Choroid plexus epithelial cell (primary cell): ENCODE data around the gene KPNA6.
A peak's percentile ranks its signal among the peaks of the same experiment; 100 is the strongest.

Experiments
- DNase-seq: peaks from one replicate; pipeline ENCODE4 v3.0.0-alpha.2; 2010; ENCODE audit warnings: low read depth
- H3K4me3 ChIP-seq: 2 replicates; pipeline ENCODE4 v1.5.1; 2011; ENCODE audit warnings: low read depth, mild to moderate bottlenecking, control low read depth, low read length, moderate library complexity
- CTCF ChIP-seq: conservative IDR thresholded peaks from 2 replicates; pipeline ENCODE4 v1.5.1; 2011; ENCODE audit warnings: low read depth, mild to moderate bottlenecking, control low read depth, inconsistent platforms, low read length, moderate library complexity

Gene KPNA6

GRCh38 chr1:32178380-32179192 is 70.7 kb downstream of the KPNA6 start:
- no peak for TF ChIP-seq CTCF
- no peak overlapping the region for H3K4me3 ChIP-seq
- DNase-seq: no peak

GRCh38 chr1:32179193-32179442 is 71.3 kb downstream of the KPNA6 start:
- no peak for TF ChIP-seq CTCF
- no peak for DNase-seq
- H3K4me3 ChIP-seq: peak overlapping the region; percentile 77

DNA sequence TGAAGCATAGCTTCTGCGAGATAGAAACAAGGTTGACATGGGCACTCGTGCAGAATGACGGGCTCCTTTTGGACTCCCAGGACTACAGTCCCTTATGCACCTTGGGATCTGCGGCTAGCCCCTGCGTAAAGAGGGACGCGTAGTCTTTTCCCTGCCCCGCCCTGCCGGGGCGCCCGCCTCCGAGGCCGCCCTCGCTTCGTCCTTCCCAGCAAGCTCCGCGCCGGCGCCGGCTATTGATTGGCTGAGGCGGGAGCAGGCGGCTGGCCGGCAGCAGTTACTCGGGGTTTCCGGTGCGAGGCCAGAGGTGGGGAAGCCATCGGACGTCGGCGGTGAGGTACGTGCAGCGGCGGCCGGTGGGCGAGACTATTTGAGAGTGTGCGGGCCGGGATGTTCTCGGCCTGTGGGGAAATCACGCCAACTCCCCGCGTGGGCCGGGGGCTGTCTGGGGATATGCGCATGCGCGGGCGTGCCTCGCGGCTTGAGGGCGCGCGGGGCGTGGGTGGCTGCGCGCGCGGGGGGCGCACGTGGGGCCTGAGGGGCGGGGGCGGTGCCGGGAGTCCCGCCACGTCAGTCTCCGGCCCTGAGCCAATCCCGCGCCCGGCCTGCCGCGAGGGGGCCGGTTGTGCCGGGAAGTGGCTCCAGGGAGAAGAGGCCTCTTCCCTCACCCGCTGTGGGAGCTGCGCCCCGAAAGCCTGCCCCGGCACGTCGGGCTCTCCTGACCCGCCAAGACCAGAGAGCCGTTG is 71.8 kb downstream of the KPNA6 start, which contains the start of gene TXLNA:
Gene TXLNA, plus strand, starts transcription at position 233 of the 743 bp plus-strand sequence. CDS start 671 bp downstream, outside the sequence.
- DNase-seq: peak; percentile 95
- no peak for TF ChIP-seq CTCF
- peak within 1 kb of the TSS; percentile 77 for H3K4me3 ChIP-seq

DNA sequence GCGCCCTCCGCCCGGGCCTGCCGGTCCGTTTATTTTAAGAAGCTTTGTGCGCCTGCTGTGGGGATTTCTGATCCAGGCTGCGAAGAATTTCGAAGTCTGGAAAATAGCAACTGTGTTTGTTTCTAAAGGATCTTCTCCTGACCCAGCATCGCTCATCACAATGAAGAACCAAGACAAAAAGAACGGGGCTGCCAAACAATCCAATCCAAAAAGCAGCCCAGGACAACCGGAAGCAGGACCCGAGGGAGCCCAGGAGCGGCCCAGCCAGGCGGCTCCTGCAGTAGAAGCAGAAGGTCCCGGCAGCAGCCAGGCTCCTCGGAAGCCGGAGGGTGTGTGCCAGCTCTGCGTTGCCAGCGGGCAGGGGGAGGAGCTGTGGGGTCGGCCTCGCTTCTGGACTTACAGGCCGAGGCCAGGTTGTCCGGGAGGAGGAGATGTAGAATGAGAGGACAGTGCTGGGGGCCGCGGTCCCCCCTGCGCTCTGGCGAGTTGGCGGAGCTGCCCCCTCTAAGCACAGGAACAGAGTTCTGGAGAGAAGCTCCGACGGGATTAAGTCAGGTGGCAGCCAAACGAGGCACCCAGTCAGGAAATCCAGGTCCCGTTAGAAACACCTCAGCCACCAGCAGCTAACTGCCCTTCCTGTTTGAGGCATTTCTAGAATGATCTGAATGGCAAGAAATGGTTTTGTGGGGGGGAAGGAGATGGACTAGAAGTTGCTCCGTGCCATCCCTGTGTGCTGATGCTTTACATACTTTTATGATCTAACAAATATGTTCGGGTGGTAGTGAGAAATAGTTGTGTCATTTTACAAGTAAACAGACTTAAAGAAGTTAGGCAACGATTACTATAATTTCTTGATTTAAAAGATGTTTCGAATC is 72.6 kb downstream of the KPNA6 start:
- H3K4me3 ChIP-seq: peak overlapping the region; percentile 77
- DNase-seq: peak; percentile 63
- no peak for TF ChIP-seq CTCF

- no peak for TF ChIP-seq CTCF
- H3K4me3 ChIP-seq: peak overlapping the region; percentile 77
- DNase-seq: no peak
These were observed 73.2 kb downstream of the KPNA6 start for GRCh38 chr1:32181065-32181464.

DNA sequence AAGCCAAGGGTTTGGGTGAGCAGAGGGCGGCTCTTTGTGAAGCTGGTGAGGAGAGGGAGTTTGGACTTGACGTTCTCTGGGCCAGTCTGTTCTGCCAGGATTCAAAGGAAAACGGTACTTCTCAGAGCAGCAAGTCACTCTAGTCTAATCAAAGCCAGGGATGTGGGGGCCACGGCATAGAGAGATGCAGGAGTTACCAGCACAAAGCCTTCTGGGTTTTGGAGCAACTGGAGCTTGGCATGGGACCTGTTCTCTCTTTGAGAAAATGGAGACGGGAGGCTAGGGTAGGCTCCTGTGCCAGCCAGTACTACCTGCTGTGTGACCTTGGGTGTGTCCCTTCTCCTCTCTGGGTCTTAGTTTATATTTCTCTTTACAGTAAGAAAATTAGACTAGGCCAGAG is 73.7 kb downstream of the KPNA6 start:
- no peak for TF ChIP-seq CTCF
- H3K4me3 ChIP-seq: peak overlapping the region; percentile 77
- no peak for DNase-seq
